Subcutaneous adipose tissue (tissue), 4 donors: ENCODE results near the gene FLOT1. TPM values are rescaled to one million over a fixed set of nuclear protein-coding genes. Genes with fewer than 3 reads are reported as not detected.

Experiments used
- CTCF ChIP-seq: fragments of 450-650 bp; IDR thresholded peaks from one replicate; pipeline ENCODE4 v1.5.1; 2016; ENCODE audit warnings: low read depth, mild to moderate bottlenecking, control low read depth, antibody characterized with exemption, moderate library complexity
- total RNA-seq, 4 donors: library from RNA; depleted of rRNA; stranded (reverse); fragments of >200 nt; gene quantifications; one replicate each; pipeline ENCODE4 v1.1.0, GENCODE V29; 2016

Gene FLOT1, protein sequence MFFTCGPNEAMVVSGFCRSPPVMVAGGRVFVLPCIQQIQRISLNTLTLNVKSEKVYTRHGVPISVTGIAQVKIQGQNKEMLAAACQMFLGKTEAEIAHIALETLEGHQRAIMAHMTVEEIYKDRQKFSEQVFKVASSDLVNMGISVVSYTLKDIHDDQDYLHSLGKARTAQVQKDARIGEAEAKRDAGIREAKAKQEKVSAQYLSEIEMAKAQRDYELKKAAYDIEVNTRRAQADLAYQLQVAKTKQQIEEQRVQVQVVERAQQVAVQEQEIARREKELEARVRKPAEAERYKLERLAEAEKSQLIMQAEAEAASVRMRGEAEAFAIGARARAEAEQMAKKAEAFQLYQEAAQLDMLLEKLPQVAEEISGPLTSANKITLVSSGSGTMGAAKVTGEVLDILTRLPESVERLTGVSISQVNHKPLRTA
- total RNA-seq, result 100 to 1,000 TPM in 3 of 4 donors, 10 to 100 TPM in 1; 66.8 to 121 (median 105) TPM

DNA sequence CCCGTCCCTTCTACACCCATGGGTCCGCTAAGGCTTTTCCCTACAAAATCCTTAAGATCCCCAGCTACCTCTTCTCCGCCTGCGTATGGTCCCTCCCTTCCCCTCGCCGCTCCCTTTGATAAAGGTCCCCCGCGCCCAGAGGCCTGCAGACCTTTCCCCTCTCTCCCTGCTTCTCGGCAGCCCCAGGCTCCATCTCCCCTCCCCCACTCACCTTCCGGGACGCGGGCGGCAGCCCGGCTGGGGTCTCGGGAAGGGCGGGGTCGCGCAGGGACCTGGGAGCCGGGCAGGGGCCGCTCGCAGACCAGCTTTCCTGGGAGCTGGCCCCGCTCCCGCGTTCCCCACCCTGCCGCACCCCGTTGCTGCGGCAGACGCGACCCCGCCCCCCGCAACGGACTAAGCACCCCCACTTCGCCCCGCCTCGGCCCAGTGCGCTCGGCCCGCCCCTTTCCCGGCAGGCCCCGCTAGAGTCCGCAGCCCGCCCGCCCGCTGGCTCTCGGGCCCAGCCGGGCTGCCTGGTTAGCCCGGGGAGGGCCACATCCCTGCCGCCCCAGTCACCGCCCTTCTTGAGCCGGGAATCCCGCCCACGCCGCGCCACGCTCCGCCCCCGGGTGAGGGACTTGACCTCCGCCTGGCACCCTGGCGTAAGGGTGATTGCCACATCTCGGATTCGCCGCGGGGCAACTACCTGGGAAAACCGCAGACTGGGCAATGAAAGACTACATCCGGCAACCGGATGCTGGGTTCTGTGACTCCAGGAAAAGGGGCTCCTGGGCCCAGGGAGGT is at the start of gene FLOT1:
Gene FLOT1 (minus strand): TSS at position 372 of the 783 bp plus-strand sequence. CDS start 498 bp downstream, outside the sequence.
- TF ChIP-seq CTCF, result no peak

DNA sequence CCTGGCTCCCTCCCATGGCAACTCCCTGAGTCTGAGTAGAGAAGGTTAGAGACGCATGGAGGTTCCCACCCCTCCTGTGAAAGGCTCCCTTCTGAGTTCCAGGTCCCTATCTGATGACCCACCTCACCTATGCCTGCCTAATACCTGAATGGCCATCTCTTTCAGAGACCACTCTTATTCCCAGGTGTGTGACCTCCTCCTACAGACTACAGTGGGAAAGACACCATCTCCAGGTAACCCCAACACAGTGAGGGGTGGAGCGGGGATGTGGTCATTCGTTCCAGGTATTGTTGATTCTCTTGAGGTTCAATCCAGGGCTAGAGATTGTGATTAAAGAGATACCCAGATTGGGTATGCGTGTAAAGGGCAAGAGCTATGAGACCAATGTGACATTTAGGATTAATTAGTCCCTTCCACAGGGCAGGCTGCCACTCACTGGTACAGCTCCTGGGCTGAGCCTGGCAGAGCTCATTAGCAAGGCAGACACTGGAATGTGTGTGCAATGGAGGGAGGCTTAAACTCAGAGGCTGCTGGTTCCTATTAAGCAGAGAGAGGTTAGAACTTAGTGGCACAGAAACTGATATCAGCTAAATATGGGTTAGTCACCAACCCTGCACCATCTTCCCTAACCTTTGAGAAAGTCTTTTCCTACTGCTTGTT is 48.4 kb upstream of the FLOT1 start:
- TF ChIP-seq CTCF, result no peak

DNA sequence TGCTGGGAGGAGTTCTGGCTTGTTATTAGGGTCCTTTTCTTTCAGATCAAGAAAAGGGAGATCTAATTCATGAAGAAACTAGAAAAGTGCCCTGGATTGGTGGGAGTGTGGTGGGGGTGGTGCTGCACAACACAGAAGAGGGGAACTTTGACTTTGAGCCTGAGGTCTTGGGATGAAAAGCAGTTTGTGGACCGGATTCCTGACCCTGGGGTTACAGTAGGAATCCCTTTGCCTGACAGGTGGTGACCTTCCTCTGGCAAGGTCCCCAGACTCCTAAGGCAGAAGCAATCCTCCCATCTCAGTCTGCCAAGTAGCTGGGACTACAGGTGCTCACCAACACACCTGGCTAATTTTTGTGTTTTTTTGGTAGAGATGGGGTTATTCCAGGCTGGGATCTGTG is 47.1 kb upstream of the FLOT1 start:
- no peak for TF ChIP-seq CTCF

GRCh38 chr6:30787954-30788353 is 45.5 kb upstream of the FLOT1 start:
- TF ChIP-seq CTCF, result no peak

DNA sequence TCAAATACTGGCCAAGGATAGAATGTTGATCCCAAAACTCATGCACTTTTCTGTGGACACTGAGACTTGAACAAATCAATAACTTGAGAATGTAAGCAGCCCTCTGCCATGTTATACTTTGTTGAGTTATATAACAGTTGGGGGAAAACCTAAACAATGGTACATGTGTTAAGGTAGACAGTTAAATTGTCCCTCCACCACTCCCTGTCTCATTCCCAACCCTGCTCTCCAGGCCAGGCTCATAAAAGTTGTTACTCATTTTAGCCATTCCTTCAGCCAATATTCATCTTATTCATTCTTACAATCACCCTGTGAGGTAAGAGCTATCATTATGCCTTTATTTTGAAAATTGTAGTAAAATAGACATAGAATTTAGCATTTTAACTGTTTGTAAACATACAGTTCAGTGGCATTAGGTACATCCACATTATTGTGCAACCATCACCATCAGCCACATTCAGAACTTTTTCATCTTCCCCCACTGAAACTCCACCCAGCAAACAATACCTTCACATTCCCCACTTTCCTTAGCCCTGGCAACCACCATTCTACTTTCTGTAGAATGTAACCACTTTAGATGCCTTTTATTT is 40.0 kb upstream of the FLOT1 start:
- TF ChIP-seq CTCF, result no peak

GRCh38 chr6:30781743-30782424 is 39.4 kb upstream of the FLOT1 start:
- no peak for TF ChIP-seq CTCF
